Uterus (tissue), 2 donors: ENCODE measurements around the gene GOLGA8Q.
"Not testable (repeated sequence)": the region's sequence is repeated elsewhere in the genome, so short reads cannot be mapped to it uniquely, and the experiment has no call there.

Experiments used
- CTCF ChIP-seq, 4 experiments: fragments of 200-600 bp in 2 of 4; fragments of 450-650 bp in 2 of 4; sonication (generic) in 2 of 4; IDR thresholded peaks; one replicate each; pipeline ENCODE4 v1.5.1; 2016 to 2019; ENCODE audit warnings: antibody characterized with exemption in 4 of 4, mild to moderate bottlenecking in 2 of 4, moderate library complexity in 1 of 4
- POLR2A ChIP-seq, 2 donors: fragments of 450-650 bp; IDR thresholded peaks; one replicate each; pipeline ENCODE4 v1.6.1; 2016; ENCODE audit warnings: antibody characterized with exemption in 2 of 2, mild to moderate bottlenecking in 1 of 2, moderate library complexity in 1 of 2

- TF ChIP-seq CTCF, POLR2A (IDR thresholded peaks at IDR 0.05): not testable (repeated sequence)
These were observed 27.6 kb downstream of the GOLGA8Q start for GRCh38 chr15:30579394-30579970.
